Endothelial cell of umbilical vein (primary cell): ENCODE measurements around the gene SGPL1. TPM values are rescaled to one million over a fixed set of nuclear protein-coding genes. Genes with fewer than 3 reads are reported as not detected.

Source experiments
- BruUV-seq: library from RNA; stranded (reverse); fragments of 400-500 nt; replicated peaks from 2 replicates; lab custom pipeline; 2021; lab: Mats Ljungman, UMichigan
- CTCF ChIA-PET: fragments of 300-600, 350-600 bp; sonication (Branson Sonifier 250); formaldehyde crosslinking; loops from one replicate; lab custom pipeline; 2021; ENCODE audit warnings: antibody characterized with exemption, inconsistent platforms; lab: Charles Lee
- POLR2A ChIA-PET: fragments of 300-600, 350-600 bp; sonication (Branson Sonifier 250); formaldehyde crosslinking; loops from one replicate; lab custom pipeline; 2021; ENCODE audit warnings: antibody characterized with exemption, inconsistent platforms; lab: Charles Lee
- DNase-seq: peaks from one replicate; pipeline ENCODE4 v3.0.0-alpha.2; 2011; ENCODE audit warnings: low read depth, low spot score
- FAIRE-seq: peaks from 2 replicates; lab custom pipeline; 2011; peaks lifted over from hg19 to GRCh38; lab: Jason Lieb, UNC
- H2AFZ ChIP-seq: 2 replicates; pipeline ENCODE4 v1.6.0; 2012; ENCODE audit warnings: low read depth, low read length, control low read depth, inconsistent platforms
- H3K27ac ChIP-seq: 2 replicates; pipeline ENCODE4 v1.5.1; 2011; ENCODE audit warnings: low read depth, mild to moderate bottlenecking, control low read depth, low read length, moderate library complexity; ENCODE audit not compliant: insufficient read depth
- H3K27me3 ChIP-seq, 2 experiments: 2 replicates each; pipeline versions ENCODE4 v1.6.0 to v1.6.1; 2011; ENCODE audit warnings: low read length in 2 of 2, mixed read lengths in 1 of 2; ENCODE audit not compliant: control insufficient read depth in 2 of 2, insufficient read depth in 2 of 2
- H3K36me3 ChIP-seq, 2 experiments: 2 replicates in 1 of 2; 3 replicates in 1 of 2; pipeline ENCODE4 v1.5.1; 2011; ENCODE audit warnings: low read length in 2 of 2, mild to moderate bottlenecking in 1 of 2, moderate library complexity in 1 of 2; ENCODE audit not compliant: control insufficient read depth in 2 of 2, insufficient read depth in 2 of 2; ENCODE audit errors: extremely low read depth in 1 of 2
- H3K4me1 ChIP-seq: 3 replicates; pipeline ENCODE4 v1.5.1; 2011; ENCODE audit warnings: mild to moderate bottlenecking, low read length; ENCODE audit not compliant: control insufficient read depth, insufficient read depth; ENCODE audit errors: extremely low read depth
- H3K4me2 ChIP-seq: 2 replicates; pipeline ENCODE4 v1.6.1; 2011; ENCODE audit warnings: low read length, control low read depth, mixed read lengths; ENCODE audit not compliant: insufficient read depth
- H3K4me3 ChIP-seq, 3 experiments: fragments of 200-600 bp in 1 of 3; sonication (generic), shearing (Covaris generic) in 1 of 3; replicated peaks in 1 of 3; 2 replicates each; pipeline ENCODE4 v1.5.1; 2011 to 2016; ENCODE audit warnings: control low read depth in 3 of 3, low read length in 3 of 3, mild to moderate bottlenecking in 2 of 3, inconsistent platforms in 1 of 3, low read depth in 1 of 3, moderate library complexity in 1 of 3; ENCODE audit not compliant: insufficient read depth in 1 of 3
- H3K79me2 ChIP-seq: 2 replicates; pipeline ENCODE4 v1.6.0; 2012; ENCODE audit warnings: low read length, inconsistent platforms; ENCODE audit not compliant: control insufficient read depth, insufficient read depth
- H3K9ac ChIP-seq: replicated peaks from 2 replicates; pipeline ENCODE3; 2011; ENCODE audit warnings: low read length, control low read depth; ENCODE audit not compliant: insufficient read depth; ENCODE audit errors: extremely low read depth
- H3K9me1 ChIP-seq: replicated peaks from 3 replicates; pipeline ENCODE4 v1.6.0; 2011; ENCODE audit warnings: mild to moderate bottlenecking, low read length; ENCODE audit not compliant: control insufficient read depth, insufficient read depth; ENCODE audit errors: extremely low read depth
- H3K9me3 ChIP-seq: replicated peaks from 2 replicates; pipeline ENCODE4 v1.5.1; 2012; ENCODE audit warnings: low read length, inconsistent platforms; ENCODE audit not compliant: control insufficient read depth, insufficient read depth
- H4K20me1 ChIP-seq: replicated peaks from 2 replicates; pipeline ENCODE3; 2011; ENCODE audit warnings: mild to moderate bottlenecking, low read length; ENCODE audit not compliant: control insufficient read depth, insufficient read depth; ENCODE audit errors: extremely low read depth
- CTCF ChIP-seq, 2 donors: IDR thresholded peaks; 1 replicate in 1 of 2; 2 replicates in 1 of 2; pipeline ENCODE4 v1.5.1; 2011; ENCODE audit warnings: low read length in 2 of 2, mild to moderate bottlenecking in 2 of 2, moderate library complexity in 2 of 2, control low read depth in 1 of 2, inconsistent platforms in 1 of 2, low read depth in 1 of 2; ENCODE audit not compliant: insufficient read depth in 1 of 2; ENCODE audit errors: extremely low read depth in 1 of 2
- FOS ChIP-seq: IDR thresholded peaks from 2 replicates; pipeline ENCODE4 v1.6.1; 2011; ENCODE audit warnings: mild to moderate bottlenecking, low read length, moderate library complexity, borderline replicate concordance; ENCODE audit not compliant: insufficient read depth
- JUN ChIP-seq: IDR thresholded peaks from 2 replicates; pipeline ENCODE4 v1.6.1; 2011; ENCODE audit warnings: borderline replicate concordance, low read depth; ENCODE audit not compliant: insufficient read length, insufficient read depth
- MAX ChIP-seq: IDR thresholded peaks from 2 replicates; pipeline ENCODE4 v1.6.1; 2011; ENCODE audit not compliant: insufficient read depth, insufficient read length
- POLR2A ChIP-seq: IDR thresholded peaks from 2 replicates; pipeline ENCODE4 v1.6.1; 2012; ENCODE audit warnings: low read depth, mild to moderate bottlenecking, control low read depth, low read length
- POLR2AphosphoS5 ChIP-seq: IDR thresholded peaks from 2 replicates; pipeline ENCODE4 v1.6.1; 2012; ENCODE audit warnings: low read depth, mild to moderate bottlenecking, control low read depth, low read length, moderate library complexity; ENCODE audit not compliant: insufficient read depth
- dilution Hi-C: fragments of 300-500 bp; cut with MboI; formaldehyde crosslinking; loops from one replicate; pipeline ENCODE4 v1.15.0; 2019; ENCODE audit warnings: low sequenced_read_pairs; ENCODE audit not compliant: extremely low pct_ligation_motif_present
- intact Hi-C: fragments of 100-400 bp; cut with micrococcal nuclease; formaldehyde crosslinking; loops from one replicate; pipeline ENCODE4 v1.10.0; 2022
- polyA plus RNA-seq, 4 experiments: library from polyadenylated mRNA; depleted of rRNA in 3 of 4; stranded (reverse) in 3 of 4; unstranded in 1 of 4; fragments of >200 nt; gene quantifications; 2 replicates each; pipeline versions ENCODE4 v1.2.1 to v1.2.3, GENCODE V29; 2011 to 2012; ENCODE audit warnings: missing spikeins in 1 of 4
- small RNA-seq: library from RNA; depleted of rRNA; stranded (forward); fragments of <200 nt; gene quantifications from one replicate; pipeline ENCODE3, GENCODE V24; 2012; ENCODE audit warnings: low replicate concordance, low read depth; ENCODE audit not compliant: insufficient read depth, insufficient read length
- total RNA-seq: library from RNA; stranded (reverse); gene quantifications from 2 replicates; pipeline ENCODE4 v1.2.3, GENCODE V29; 2021

SGPL1 gene
- total and polyA plus RNA-seq, 2 donors (not counting 3 experiments of a cell fraction or from before 2014, with no cell fraction given) = 11.4 to 25.2 TPM

- Histone ChIP-seq H2AFZ (no peak overlapping the region), H3K27ac (no peak overlapping the region), H3K4me2 (no peak overlapping the region), H3K27me3 (peaks cover 4 to 18% of the 10 kb centered on the region in 2 experiments), H3K9me3 (no peaks in the 10 kb centered on the region), H4K20me1 (no peaks in the 10 kb centered on the region), H3K36me3 (no peaks in the 10 kb centered on the region), H3K4me1 (no peaks in the 10 kb centered on the region), H3K9ac (no peak overlapping the region), H3K4me3 (no peak overlapping the region), H3K9me1 (no peaks in the 10 kb centered on the region), H3K79me2 (no peaks in the 10 kb centered on the region)
- TF ChIP-seq POLR2AphosphoS5 = no peak
- no peak for TF ChIP-seq JUN
- no peak for TF ChIP-seq MAX
- TF ChIP-seq POLR2A = no peak
- no peak for TF ChIP-seq CTCF (IDR thresholded peaks at IDR 0.05; ENCODE audit: extremely low read depth in 1 of 2, insufficient read depth in 1 of 2, low read depth in 1 of 2, low read length in 2 of 2)
- no peak for TF ChIP-seq FOS
- ChIA-PET CTCF (interaction anchor here (1.6 kb wide), 1 partner anchor 11 kb away, joined by 3 read pairs; no protein-coding TSS in a partner anchor), POLR2A (no interaction called here)
- no TSS peak for BruUV-seq
- DNase-seq (no peak), FAIRE-seq (no peak)
- intact Hi-C loops (no loop called here), dilution Hi-C loops (no loop called here)
Measured at GRCh38 chr10:70930263-70931000, 114.7 kb downstream of the SGPL1 start.

Small RNA genes within 50 kb of the gene (small RNA-seq; reads per million reads assigned to genes)
- not detected for gene RPS26P40

Other genes starting within 250 kb of the SGPL1 start
- not detected in 2 replicates for gene PRF1, start 213.2 kb upstream of the SGPL1 start, total RNA-seq
- gene PRF1, start 213.2 kb upstream of the SGPL1 start, polyA plus RNA-seq = not detected in 2 replicates
- gene ADAMTS14, start 143.4 kb upstream of the SGPL1 start, total RNA-seq = not detected in 2 replicates
- gene ADAMTS14, start 143.4 kb upstream of the SGPL1 start, polyA plus RNA-seq = not detected in 2 replicates
- not detected in 2 replicates for gene TBATA, start 30.6 kb upstream of the SGPL1 start, total RNA-seq
- not detected in 2 replicates for gene TBATA, start 30.6 kb upstream of the SGPL1 start, polyA plus RNA-seq
- gene PCBD1, start 72.6 kb downstream of the SGPL1 start, total RNA-seq = 77.5 and 95.7 TPM in 2 replicates
- gene PCBD1, start 72.6 kb downstream of the SGPL1 start, polyA plus RNA-seq = 113 and 115 TPM in 2 replicates